Renal cortex interstitium (tissue), 15 donors: Measurements from ENCODE around the gene POLR1B. TPM values are rescaled to one million over a fixed set of nuclear protein-coding genes. Genes with fewer than 3 reads are reported as not detected.
"Not testable (repeated sequence)": the region's sequence is repeated elsewhere in the genome, so short reads cannot be mapped to it uniquely, and the experiment has no call there.

Experiments used
- DNase-seq, 11 donors: peaks; one replicate each; pipeline ENCODE4 v3.0.0-alpha.2; 2013; ENCODE audit warnings: low read depth in 9 of 11, low spot score in 4 of 11; ENCODE audit errors: extremely low read depth in 1 of 11
- long read RNA-seq, 16 experiments: transcript quantifications; one replicate each; lab custom pipeline, GENCODE V29; 2026
- polyA plus RNA-seq, 3 donors: library from polyadenylated mRNA; unstranded; fragments of 120-200 nt; gene quantifications; one replicate each; pipeline ENCODE4 v1.2.1, GENCODE V29; 2013; ENCODE audit not compliant: insufficient read length in 3 of 3

Gene POLR1B
- 10 to 100 TPM; 20.2 to 28.8 (median 21.1) TPM for polyA plus RNA-seq
- long read RNA-seq, donor 1: 0 reads
- long read RNA-seq, donor 2: 0 reads
- long read RNA-seq, donor 3, full-length matches to known transcripts: 2 of 2 reads
- long read RNA-seq, donor 3, partial matches to known transcripts: 0 of 2 reads
- long read RNA-seq, donor 3, other reads (novel, unspliced or antisense): 0 of 2 reads
- long read RNA-seq, donor 4, full-length matches to known transcripts: 2 of 2 reads
- long read RNA-seq, donor 4, partial matches to known transcripts: 0 of 2 reads
- long read RNA-seq, donor 4, other reads (novel, unspliced or antisense): 0 of 2 reads
- long read RNA-seq, donor 5: 0 reads
- long read RNA-seq, donor 6, full-length matches to known transcripts: 1 of 8 reads
- long read RNA-seq, donor 6, partial matches to known transcripts: 7 of 8 reads
- long read RNA-seq, donor 6, other reads (novel, unspliced or antisense): 0 of 8 reads
- long read RNA-seq, donor 7, full-length matches to known transcripts: 1 of 7 reads
- long read RNA-seq, donor 7, partial matches to known transcripts: 6 of 7 reads
- long read RNA-seq, donor 7, other reads (novel, unspliced or antisense): 0 of 7 reads
- long read RNA-seq, donor 8, full-length matches to known transcripts: 6 of 6 reads
- long read RNA-seq, donor 8, partial matches to known transcripts: 0 of 6 reads
- long read RNA-seq, donor 8, other reads (novel, unspliced or antisense): 0 of 6 reads
- long read RNA-seq, donor 9, full-length matches to known transcripts: 2 of 2 reads
- long read RNA-seq, donor 9, partial matches to known transcripts: 0 of 2 reads
- long read RNA-seq, donor 9, other reads (novel, unspliced or antisense): 0 of 2 reads
- long read RNA-seq, donor 10, full-length matches to known transcripts: 1 of 1 reads
- long read RNA-seq, donor 10, partial matches to known transcripts: 0 of 1 reads
- long read RNA-seq, donor 10, other reads (novel, unspliced or antisense): 0 of 1 reads
- long read RNA-seq, donor 11: 0 reads
- long read RNA-seq, donor 12: 0 reads
- long read RNA-seq, donor 13, full-length matches to known transcripts: 3 of 3 reads
- long read RNA-seq, donor 13, partial matches to known transcripts: 0 of 3 reads
- long read RNA-seq, donor 13, other reads (novel, unspliced or antisense): 0 of 3 reads
- long read RNA-seq, donor 14, full-length matches to known transcripts: 3 of 3 reads
- long read RNA-seq, donor 14, partial matches to known transcripts: 0 of 3 reads
- long read RNA-seq, donor 14, other reads (novel, unspliced or antisense): 0 of 3 reads
- long read RNA-seq, donor 15, full-length matches to known transcripts: 2 of 2 reads
- long read RNA-seq, donor 15, partial matches to known transcripts: 0 of 2 reads
- long read RNA-seq, donor 15, other reads (novel, unspliced or antisense): 0 of 2 reads
- long read RNA-seq, donor 16, full-length matches to known transcripts: 5 of 5 reads
- long read RNA-seq, donor 16, partial matches to known transcripts: 0 of 5 reads
- long read RNA-seq, donor 16, other reads (novel, unspliced or antisense): 0 of 5 reads

DNA sequence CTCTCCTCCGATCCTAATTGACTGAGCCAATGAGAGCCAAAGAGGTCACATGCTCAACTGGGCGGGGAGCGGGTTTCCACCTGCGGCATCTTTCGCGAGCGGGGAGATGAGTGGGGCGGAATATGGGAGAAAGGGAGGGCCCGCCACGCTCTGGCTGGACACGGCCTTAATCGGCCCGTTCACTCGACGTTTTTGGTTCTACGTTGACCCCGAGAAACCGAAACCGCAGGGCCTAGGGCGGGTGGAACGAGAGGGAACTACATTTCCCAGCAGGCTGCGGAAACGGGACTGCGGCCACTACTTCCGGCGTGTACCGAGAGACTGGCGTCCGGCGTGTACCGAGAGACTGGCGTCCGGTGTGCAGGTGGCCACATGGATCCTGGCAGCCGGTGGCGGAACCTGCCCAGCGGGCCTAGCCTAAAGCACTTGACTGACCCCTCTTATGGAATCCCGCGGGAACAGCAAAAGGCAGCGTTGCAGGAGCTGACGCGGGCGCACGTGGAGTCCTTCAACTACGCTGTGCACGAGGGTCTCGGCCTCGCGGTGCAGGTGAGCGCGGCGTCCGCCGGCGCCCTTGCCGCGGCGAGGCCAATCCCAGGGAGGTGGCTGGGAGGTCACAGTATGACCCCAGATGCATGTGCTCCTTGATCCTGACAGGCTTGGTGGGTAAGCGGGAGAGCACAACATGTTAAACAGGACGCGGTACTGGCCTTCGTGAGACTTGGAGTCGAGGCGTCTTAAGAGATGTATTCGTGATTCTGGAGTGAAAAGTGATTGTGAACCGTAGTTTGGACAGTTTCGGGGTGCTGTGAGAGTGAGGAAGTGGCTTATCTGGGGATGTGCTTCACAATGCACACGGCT is at the start of gene POLR1B:
POLR1B (plus strand) TSS at position 343 of the 861 bp plus-strand sequence; CDS start at position 373, 30 bp downstream.
- peak; percentile 54 to 87 (median 82) for DNase-seq

DNA sequence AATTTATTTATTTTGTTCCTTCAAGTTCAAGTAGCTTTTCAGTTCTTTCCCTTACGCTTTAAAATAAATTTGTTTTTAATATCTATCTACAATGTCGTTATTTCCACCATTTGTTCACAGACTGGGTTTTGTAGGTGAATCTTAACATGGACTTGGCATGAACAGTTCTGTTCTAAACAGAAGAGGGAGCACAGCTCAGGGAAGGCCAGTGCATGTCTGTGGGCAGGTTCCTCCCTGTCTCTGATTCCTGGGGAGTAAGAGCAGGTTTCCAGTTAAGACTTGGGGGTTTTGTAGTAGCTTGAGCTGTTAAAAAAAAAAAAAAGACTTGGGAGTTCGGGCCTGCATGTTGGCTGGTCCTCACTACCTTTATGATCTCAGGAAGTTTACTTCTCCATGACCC is 49.2 kb upstream of the POLR1B start:
- DNase-seq: no peak

- peak in 1 of 11 donors; percentile 15 for DNase-seq
These were observed 48.2 kb upstream of the POLR1B start for GRCh38 chr2:112493858-112494648.

DNA sequence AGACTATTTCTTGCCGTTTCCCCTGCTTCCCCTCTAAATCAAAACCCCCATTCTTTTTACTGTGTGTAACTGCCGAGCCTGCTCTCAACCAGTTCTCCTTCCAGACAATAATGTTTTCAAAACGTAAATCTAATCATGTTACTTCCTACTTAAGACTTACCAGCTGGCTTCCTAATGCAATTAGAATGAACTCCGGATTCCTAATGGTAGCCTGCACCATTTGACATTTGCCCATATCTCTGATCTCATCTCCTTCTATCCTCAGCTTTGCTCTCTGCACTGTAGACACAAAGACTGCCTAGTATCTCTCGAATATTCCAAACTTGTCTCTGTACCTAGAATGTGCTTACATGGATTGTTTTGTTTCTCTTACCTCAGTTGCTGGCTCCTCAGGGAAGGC is 47.4 kb upstream of the POLR1B start:
- peak in 1 of 11 donors; percentile 14 for DNase-seq

DNA sequence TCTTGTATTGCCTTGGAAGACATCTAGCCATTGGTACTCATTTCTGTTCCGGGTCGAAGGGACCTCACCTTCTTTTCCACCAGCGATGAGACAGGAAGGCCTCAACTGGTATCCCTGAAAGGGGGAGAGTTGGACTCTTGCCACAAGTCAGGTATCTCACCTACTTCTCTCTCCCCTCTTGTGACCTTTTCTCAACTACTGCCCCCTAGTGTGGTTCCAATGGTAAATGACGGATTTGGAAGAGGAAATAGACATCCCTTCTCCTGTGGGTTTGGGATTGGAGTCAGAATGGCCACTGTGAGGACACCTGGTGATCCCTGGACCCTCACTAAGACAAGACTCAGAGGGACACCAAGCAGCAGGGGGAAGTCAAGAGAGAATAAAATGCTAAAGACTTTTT is 46.4 kb upstream of the POLR1B start:
- DNase-seq: not testable (repeated sequence)

DNA sequence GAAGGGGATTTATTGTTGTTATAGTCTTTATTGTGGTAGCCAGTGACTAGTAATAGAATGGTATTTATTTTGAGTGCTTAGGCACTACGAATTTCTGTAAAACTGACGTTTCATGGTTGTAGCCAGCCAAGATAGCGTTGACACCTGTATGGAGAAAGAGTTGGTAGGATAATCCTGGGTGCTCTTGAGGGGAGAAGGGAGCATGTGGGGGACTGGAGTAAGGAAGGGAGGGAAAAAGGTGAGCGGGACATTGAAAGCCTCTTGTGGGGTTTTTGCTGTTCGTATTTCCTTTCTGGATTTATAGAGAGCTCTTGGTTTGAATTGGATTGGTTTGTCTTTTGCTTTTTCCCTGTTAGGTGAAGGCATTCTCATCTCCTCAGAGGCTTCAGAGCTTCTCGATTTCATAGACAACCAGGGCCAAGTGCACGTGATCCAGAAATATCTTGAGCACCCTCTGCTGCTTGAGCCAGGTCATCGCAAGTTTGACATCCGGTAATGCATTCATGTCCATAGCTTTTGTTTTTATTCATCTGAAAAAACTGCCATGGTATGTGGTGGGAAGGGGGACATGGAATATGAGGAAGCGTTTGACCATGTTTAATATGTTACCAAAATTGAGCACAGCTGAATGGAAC is 41.3 kb upstream of the POLR1B start:
- peak in 1 of 11 donors; percentile 12 for DNase-seq

- DNase-seq: not testable (repeated sequence)
These were observed 32.8 kb upstream of the POLR1B start for GRCh38 chr2:112509239-112509998.

DNA sequence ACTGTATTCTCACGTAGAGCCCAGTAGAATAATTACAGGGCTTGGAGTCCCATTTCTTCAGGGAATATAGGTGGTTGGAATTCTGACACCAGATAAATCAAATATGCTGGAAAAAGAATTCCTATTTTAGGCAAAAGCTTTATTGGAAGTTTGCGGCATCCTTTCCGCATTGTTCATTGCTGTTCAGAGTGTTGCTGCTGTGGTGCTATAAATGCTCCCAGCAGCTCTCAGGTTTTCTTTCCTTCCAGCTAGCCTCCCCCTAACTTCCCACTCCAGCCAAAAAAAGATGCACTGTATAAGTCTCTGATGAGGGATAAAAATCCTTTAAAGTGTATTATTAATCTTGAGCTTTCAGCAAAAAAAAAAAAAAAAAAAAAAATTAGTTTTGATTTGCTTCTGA is 25.5 kb upstream of the POLR1B start:
- DNase-seq: no peak

- no peak for DNase-seq
These were observed 23.5 kb upstream of the POLR1B start for GRCh38 chr2:112518807-112519206.

DNA sequence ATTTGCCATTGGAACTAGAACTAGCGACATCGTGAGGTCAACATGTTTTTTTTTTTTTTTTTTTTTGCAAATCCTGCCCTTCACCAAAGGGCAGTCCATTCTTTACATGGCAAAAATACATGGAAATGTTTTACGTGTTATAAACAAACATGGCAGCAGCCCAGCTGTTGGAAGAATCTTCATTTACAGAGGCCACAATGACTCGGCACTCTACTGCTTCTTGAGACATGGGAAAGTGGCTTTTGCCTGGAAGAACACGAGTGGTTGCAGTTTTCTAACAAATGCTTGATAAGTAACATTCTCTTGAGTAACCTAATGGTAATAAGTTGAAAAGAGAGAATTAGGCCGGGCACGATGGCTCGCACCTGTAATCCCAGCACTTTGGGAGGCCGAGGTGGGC is 22.8 kb upstream of the POLR1B start:
- DNase-seq: no peak

GRCh38 chr2:112520234-112520783 is 22.0 kb upstream of the POLR1B start:
- DNase-seq: no peak

GRCh38 chr2:112523291-112523777 is 18.9 kb upstream of the POLR1B start:
- DNase-seq: no peak

- not testable (repeated sequence) for DNase-seq
These were observed 18.0 kb upstream of the POLR1B start for GRCh38 chr2:112524276-112524675.

- no peak for DNase-seq
These were observed 13.7 kb upstream of the POLR1B start for GRCh38 chr2:112528541-112528940.

DNA sequence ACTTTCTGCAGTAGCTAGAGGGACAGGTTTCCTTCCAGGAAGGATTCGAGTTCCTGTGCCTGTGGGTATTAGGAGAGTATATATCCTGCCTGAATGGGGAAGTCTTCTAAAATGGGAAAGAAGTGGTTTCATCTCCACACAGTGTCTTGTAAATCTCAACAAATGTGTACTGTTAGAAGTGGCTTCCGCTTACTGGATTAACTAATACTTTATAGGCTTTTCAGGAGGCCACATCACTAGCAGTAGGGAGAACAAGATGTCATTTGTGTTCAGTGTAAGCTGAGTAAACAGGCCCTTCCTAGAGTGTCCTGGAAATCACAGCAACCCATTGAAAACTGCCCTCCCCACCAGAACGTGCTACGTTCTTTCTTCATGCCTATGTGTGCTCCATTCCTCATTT is 12.5 kb upstream of the POLR1B start:
- DNase-seq: no peak
